Caki2 (cell line): ENCODE measurements around the gene ZDHHC13. TPM values are rescaled to one million over a fixed set of nuclear protein-coding genes. Genes with fewer than 3 reads are reported as not detected.

Experiments used
- DNase-seq: peaks from one replicate; pipeline ENCODE4 v3.0.0-alpha.2; 2015; ENCODE audit warnings: low read depth
- in situ Hi-C: cut with HindIII; loops from 2 replicates; pipeline ENCODE4 v1.10.0; 2016; ENCODE audit warnings: low sequenced_read_pairs, low pct_unique_long_range_greater_than_20kb, mixed read lengths
- total RNA-seq: library from RNA; depleted of rRNA; stranded (reverse); fragments of >200 nt; shearing (Covaris generic); gene quantifications from 2 replicates; pipeline ENCODE4 v1.2.3, GENCODE V29; 2014; ENCODE audit warnings: low replicate concordance

ZDHHC13 gene
- total RNA-seq, 1 experiment from 2014 or later, result 14.2 TPM

DNA sequence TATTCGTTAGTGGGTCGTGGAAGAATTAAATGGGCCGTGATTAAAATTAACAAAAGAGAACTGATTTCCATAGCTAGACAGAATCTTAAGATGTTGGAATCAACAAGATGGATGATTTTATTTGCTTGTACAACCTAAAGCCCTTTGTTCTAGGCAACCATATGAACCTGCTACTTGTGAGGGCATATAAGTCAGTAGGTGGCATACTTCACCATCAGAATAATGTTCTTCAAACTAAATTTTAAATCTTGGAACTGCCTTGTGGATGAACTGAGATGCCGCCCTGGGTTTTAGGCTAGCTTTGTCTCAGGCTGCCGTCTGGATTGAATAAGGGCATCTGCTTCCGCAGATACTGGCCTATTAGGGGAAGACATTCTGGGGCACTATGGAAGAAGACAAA lies 43.9 kb downstream of the ZDHHC13 start:
- in situ Hi-C loops, result no loop called here
- no peak for DNase-seq

DNA sequence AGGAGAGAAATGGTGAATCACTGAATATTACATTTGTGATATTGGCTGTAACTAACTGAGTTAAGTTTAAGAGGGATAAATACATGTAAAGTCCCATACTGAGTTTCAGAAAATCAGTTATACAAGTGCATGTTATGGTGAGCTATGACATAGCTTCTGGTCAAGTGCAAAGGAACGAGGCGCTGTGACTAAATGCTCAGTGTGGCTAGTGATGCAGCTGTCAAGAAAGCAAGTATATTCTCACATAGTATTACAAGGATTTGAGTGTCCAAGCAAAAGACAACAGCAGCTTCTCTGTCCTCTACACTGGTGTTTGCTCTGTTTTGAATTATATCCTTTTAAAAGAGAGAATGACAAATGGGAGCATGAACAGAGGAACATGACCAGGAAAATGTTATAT lies 44.7 kb downstream of the ZDHHC13 start:
- DNase-seq, result no peak
- in situ Hi-C loops, result no loop called here

DNA sequence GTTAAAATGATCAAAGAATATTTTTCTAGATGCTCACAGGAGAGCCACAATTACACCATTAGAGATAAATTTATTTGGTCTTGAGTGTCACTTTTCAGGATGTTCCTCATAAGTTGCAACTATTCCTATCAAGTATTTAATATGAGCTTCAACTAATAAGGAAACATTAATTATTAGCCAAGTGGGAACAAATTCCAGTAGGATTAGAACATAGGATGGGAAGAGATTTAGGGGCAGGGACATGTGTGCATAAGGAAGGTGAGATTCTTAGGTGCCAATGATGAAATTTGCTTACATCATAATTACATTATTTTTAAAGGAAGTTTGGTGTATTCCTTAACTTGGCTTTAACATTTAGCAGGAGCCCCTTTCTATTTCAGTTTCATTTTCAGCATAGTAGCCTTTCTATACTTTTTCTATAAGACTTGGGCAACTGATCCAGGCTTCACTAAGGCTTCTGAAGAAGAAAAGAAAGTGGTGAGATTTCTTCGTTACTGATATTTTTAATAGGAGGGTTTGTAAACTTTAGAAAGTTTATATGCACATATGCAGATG lies 46.1 kb downstream of the ZDHHC13 start:
- in situ Hi-C loops, result no loop called here
- no peak for DNase-seq

DNA sequence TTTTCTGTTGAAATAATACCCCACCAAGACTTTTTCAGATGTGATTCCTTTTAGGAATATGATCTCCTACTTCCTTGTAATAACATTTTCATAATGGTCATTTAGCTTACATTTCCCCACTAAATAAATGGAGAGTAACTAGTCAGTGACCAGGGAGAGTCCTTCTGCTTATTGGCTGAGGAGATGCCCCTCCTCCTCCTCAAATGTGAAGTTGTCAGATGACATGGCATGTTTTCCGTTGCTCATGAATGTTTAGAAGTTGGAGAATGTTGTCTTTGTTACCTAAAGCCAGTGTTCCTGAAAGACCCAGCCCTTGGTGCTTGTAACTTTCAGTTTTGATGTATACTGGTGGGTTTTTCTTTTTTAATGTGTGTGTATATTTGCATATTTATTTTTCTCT lies 46.6 kb downstream of the ZDHHC13 start:
- in situ Hi-C loops, result no loop called here

DNA sequence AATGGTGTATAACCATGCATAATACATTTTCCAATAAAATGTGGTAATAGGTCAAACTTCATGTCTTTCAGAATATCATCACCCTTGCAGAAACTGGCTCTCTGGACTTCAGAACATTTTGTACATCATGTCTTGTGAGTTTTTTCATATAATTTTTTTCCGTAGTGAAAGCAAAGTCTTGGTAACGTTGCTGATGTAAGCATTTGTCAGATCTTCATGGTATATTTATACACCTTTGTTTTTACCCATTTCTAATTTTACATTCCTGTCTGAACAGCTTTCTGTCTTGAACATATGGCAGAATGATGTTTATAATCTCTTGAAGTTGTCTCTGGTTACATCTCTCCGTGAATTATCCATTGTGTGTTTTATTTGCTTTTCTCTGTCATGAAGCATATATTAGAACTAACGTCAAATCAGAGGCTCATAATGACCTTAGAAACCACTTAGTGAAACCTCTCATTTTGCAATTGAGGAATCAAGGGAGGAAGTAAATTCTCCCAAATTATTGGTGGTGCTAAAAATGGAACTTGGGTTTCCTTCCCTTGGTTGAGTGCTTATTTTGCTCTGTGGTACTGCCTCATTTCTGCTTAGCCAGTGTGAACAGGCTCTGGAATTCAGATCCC lies 47.4 kb downstream of the ZDHHC13 start:
- in situ Hi-C loops, result no loop called here
- DNase-seq, result no peak

More for the DNA sequence above, 46.6 kb downstream of the ZDHHC13 start:
- DNase-seq, result peak; percentile 16

DNA sequence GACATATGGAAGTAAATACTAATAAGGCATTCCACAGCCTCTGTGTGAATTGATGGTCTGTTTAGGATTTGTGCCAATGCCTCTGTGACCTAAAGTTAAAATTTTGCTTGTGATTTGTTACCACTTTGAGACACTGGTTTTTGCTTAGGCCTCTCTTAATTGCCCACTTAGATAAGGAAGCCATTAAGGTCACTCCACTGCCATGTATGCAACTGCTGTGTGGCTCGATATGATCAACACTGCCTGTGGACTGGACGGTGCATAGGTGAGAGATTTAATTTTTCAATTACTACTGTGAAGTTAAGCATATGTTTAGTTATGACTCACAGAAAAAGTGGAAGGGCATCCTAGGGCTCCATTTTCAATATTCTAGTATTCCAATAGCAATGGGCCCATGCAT lies 47.9 kb downstream of the ZDHHC13 start:
- in situ Hi-C loops, result no loop called here

DNA sequence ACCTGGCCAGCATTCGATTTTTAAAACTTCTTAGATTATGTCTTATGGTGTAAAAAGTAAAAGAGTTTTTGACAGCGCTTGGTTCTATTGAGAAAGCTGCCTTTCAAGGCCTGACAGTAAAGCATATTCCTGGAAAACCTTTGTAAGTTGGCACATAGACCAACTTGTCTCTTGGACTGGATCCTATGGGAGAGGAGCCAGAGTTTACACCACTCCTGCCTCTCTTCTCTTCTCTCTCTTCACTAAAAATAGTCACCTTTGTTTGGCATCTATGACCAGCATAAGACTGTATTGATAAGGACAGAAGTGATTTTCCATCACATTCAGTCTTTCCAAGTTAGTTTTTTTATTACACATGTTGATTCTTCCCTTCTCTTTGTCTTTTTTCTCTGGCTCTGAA lies 51.1 kb downstream of the ZDHHC13 start:
- in situ Hi-C loops, result no loop called here
- no peak for DNase-seq

More for the DNA sequence above, 47.9 kb downstream of the ZDHHC13 start:
- DNase-seq, result no peak

DNA sequence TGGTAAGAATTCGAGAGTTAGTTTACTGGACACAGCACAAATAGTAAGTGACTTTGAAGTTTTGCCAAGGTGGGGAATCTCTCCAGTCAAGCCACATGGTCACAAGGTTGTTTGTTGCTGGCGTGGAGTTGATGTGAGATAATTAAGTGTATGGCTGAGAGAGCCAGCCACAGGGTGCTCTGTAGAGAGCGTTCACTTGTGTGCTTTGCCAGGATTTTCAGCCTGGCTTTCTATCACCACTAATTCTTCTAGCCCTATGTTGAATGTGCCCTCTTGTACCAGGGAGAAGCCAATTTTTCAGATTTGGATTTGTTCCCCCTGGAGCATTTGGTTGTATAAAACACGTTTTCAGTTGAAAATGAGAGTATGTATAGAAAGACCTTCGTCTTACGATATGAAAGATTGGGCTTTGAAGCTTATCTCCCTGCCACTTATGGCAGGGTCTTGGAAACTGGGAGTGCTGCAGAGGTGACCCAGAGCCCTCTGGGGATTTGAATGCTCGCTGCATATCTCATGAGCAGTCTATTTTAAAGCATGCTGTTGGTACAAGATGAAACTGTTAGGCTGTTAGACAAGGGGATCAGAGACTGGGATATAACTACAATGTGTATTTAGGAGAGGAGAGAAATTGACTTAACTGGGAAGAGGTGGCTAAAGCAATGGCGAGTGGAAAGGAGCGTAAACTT lies 56.2 kb downstream of the ZDHHC13 start:
- DNase-seq, result no peak
- in situ Hi-C loops, result no loop called here

DNA sequence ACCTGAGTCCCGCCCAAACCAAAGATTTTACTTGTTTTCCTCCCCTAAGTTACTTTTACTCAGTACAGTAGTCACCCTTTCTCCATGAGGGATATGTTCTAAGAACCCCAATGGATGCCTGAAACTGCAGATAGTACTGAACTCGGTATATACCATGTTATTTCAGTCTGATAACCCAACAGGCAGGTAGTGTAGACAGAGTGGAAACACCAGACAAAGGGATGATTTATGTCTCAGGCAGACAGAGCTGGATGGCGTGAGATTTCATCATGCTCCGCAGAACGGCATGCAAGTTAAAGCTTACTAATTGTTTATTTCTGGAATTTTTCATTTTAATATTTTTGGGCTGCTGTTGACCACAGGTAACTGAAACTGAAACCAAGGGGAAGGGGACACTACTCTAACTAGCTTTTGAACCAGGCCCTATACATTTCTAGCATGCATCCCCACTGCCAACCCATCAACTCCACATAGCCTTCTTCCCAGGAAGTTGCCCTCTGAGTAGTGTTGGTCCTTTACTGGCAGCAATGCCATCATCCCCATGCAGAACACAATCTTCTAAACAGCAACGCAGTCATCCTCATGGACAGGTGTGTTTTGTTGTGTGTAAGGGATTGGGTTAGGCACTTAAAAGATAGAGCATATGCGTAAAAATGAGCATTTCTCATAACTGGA lies 57.1 kb downstream of the ZDHHC13 start:
- in situ Hi-C loops, result no loop called here
- DNase-seq, result no peak

DNA sequence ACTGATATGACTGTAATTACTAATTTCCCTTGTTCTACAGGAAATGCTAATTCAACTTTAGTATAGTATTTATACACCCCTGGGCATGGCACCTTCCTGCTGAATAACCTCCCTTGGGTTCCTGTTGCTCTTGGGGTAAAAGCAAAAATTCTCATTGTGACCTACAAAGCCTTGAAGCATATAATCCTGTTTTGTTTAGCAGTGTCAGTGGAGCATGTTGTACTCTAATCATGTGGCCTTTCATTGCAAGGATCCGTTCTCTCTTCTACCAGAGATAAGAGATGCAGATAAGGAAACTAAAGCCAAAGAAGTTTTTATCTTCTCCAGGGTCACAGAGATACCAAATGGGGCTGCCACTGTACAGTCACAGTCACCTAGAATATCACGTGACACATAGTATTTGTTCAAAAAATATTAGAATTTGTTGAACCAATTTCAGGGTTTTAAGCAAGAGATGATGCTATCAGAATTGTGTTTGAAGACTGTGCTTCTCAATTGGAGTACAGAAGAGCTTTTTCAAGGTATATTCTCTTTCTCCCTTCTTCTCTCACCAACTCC lies 59.7 kb downstream of the ZDHHC13 start:
- no peak for DNase-seq
- in situ Hi-C loops, result no loop called here

DNA sequence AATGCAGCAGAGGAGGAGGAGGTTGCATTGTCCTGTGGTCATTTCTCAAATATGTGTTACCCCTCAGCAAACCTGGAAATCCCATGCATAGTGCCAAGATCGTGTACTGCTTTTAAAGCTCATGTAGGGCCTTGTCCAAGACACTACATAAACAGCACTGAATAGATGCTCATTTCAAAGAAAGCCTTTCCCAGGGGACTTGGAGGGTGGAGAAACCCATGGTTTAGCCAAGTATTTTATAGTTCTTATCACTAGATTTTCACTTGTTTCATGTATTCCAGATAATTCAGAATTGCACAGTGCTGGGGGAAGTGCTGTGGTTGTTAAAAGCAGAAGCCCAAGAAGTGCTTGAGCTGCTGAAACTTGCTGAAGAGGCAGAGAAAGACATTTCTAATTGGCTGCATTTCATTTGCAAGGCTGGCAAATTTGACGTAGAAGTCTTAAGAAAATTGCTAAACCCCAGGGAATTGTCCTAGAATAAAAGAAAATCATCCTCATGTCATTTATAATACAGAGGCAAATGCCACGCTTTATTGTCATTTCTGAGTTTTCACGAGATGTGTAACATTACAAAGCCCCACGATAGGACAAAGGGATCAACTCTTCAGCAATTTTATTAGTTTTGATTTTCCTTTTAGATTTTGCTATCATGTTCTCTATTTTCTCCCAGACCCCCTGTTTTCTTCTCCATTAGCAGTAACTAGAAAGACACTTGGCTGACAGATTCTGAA lies 64.7 kb downstream of the ZDHHC13 start:
- in situ Hi-C loops, result no loop called here
- DNase-seq, result no peak

DNA sequence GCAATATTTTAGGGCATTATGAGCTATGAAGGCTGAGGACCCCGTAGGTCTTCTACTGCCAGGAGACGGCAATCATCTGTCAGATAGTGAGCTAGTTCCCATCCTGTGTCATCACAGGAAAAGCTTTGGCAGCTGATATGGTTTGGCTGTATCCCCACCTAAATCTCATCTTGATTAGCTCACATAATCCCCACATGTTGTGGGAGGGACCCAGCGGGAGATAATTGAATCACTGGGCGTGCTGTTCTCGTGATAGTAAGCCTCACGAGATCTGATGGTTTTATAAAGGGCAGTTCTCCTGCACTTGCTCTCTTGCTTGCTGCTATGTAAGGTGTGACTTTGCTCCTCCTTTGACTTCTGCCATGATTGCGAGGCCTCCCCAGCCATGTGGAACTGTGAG lies 66.7 kb downstream of the ZDHHC13 start:
- no peak for DNase-seq
- in situ Hi-C loops, result no loop called here

DNA sequence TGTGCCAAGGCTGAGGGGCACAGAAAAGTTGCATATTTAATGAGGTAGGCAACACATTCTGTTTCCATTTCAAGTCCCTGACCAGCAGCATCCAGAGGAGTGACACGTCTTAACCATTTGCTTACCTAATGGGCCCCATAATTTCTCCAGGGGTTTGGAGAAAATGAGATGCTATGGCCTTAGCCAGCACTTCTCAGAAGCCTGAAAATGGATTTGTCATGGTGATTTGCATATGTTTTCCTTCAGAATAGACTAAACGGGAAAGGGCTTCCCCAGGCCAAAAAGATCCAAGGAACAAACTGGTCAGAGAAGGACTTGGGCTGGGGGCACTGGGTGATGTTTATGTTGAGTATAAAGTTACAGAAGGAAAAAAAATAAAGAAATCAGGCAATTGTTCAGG lies 68.1 kb downstream of the ZDHHC13 start:
- in situ Hi-C loops, result no loop called here
- DNase-seq, result no peak

DNA sequence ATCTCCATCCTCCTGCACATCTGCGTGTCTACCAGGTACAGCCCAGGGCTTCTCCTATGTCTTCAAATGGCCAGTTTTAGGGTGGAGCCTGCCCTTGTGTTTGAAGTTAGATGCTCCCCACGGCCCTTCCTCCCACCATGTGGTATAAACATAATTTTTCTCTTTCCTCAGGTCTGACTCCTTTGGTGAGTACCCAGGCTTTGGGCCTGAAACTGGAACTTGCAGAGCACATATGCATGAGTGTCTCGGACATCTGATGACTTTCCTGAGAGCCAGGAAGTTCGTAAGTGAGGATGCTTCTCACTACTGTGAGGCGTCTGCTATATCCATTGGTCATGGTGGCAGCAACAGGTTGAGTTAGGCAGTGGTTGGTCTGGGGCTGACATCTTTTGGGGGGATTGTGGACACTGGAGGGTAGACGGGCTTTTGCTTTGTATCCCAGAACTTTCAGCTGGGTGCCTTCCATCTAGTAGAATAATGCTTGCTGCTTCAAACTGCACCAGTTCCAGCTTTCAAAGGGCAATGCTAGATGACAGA lies 68.6 kb downstream of the ZDHHC13 start:
- in situ Hi-C loops, result no loop called here
- no peak for DNase-seq

DNA sequence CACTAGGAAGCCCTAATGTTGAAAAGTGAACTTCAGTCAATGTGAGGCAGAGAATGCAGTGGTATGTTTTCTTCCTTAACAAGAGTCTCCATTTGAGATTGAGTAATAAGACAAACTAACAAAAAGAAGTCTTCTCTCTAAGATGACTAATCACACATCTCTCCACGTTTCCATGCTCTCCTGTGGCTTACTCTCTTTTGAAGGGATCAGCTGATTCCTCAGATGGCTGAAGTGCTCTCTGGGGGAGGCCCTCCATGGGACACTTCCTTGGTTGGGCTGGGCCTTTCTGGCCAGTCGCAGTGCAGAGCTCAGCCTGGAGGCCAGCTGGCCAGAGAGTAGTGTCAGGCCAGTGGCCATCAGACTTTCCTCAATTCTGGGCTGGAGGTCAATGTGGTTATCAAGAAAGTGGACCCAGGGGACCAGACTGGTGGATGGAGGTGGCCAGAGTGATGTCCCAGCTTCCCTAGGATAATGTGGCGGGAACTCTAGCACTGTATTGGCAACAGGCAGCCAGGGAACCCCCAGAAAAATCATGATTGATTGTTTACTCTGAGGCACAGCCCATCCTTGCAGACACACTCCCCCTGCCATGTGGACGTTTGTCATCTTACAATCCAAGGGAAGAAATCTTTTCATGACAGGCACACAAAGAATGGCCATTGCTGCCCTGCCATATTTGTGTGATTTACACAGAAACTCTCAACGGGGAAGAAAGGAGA lies 70.3 kb downstream of the ZDHHC13 start:
- in situ Hi-C loops, result no loop called here
- DNase-seq, result no peak

DNA sequence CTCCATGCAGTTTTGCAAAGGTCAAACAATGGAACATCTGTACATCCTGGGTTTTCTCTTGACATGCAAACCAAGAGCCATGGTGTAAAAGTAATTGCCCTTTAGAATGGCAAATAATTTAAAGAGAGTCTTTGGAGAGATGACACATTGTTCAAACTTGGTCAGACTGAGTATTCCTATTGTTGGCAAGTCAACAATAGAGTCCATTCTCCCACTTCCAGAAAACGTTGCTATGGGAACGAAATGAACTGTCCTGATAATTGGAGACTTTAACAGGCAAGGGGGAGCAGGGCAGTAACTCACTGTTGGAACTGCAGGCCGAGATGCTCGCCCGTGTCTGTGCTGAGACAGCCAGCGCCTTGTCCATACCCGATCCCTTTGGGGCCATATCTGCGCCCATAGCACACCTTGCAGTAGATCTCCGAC lies 70.9 kb downstream of the ZDHHC13 start:
- in situ Hi-C loops, result no loop called here
- DNase-seq, result no peak

DNA sequence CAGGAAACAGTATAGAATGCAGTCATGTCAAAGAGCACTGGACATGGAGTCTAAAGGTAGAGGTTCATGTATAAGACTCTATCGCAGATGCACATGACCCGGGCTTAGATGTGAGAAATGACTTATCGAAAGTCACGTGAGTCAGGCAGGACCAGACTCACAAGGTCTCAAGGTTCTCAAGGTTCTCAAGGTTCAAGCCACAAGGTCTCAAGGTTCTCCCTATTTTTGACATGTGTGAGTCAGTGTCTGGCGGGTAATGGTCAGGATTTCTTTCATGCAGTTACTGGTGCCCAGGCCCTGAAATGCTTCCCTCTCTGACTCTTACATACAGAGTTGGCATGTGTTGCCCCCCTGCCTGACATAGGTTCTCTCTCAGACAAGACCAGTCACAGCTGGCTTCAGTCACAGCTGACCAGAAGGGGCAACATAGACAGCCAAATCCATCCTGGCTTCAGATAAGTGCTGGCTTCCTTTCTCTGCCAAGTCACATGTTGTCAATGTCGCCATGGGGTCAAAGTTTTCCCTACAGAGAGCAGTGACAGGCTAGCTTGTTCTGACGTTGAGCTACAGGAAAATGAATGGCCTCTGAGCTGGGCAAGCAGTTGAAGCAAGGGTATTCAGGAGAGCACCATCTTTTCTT lies 74.7 kb downstream of the ZDHHC13 start:
- no peak for DNase-seq
- in situ Hi-C loops, result no loop called here
